ENCODE data around the gene GSTA2. TPM values are rescaled to one million over a fixed set of nuclear protein-coding genes. Genes with fewer than 3 reads are reported as not detected.
"Not testable (repeated sequence)": the region's sequence is repeated elsewhere in the genome, so short reads cannot be mapped to it uniquely, and the experiment has no call there.

Gene GSTA2
- not detected in 2 replicates for polyA plus RNA-seq (2012; rRNA removed)
- not detected in 2 replicates for polyA plus RNA-seq (2012; cell fraction: cytosol; rRNA removed)
- polyA plus RNA-seq (2012; cell fraction: nucleus; rRNA removed): not detected in 2 replicates

DNA sequence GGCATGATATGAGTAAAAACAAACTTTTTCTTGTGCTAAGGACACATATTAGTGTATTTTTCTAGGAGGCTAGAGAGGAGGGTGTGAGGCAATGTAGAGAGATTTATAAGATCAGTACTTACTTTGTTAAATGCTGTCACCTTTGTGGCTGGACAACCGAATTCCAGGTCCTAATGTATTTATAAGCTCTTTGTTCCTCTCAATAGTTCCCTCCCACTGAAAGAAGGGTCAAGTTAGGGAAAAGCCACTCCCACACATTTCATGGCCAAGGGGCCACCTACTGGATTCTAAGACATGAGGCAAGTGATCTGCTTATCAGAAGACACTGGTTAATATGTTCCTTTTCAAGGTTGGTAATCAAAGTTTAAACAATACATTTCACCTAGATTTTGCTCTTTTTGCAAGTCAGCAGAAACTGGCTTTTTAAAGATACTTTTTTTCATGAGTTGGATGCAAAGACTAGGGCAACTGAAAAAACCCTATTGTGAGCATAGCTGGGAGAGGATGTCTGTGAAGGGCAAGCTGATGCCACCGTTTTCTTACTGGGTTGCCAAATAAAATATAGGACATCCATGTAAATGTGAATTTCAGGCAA is at the start of gene GSTA2:
Gene GSTA2 (minus strand): TSS at position 154 of the 595 bp plus-strand sequence. CDS start 5,528 bp downstream, outside the sequence.
- H2AFZ ChIP-seq (ENCODE audit: low read depth); H3K4me1 ChIP-seq (ENCODE audit: control insufficient read depth in 1 of 2, insufficient read depth in 2 of 2, low read depth in 1 of 2, low read length in 1 of 2); H3F3A ChIP-seq (replicated peaks; ENCODE audit: insufficient read depth); H3K36me3 ChIP-seq (replicated peaks in 1 of 2; ENCODE audit: control insufficient read depth in 1 of 2, insufficient read depth in 2 of 2, low read length in 1 of 2); H4K20me1 ChIP-seq (ENCODE audit: insufficient read depth); H3K9me3 ChIP-seq; CTCF ChIA-PET; H3K27me3 ChIP-seq (ENCODE audit: insufficient read depth); H3K27ac ChIP-seq (ENCODE audit: low read depth in 2 of 2, low read length in 1 of 2); H3K9me2 ChIP-seq; H3K4me3 ChIP-seq (ENCODE audit: low read depth in 2 of 2, low read length in 1 of 2); H3K9ac ChIP-seq; H3K79me2 ChIP-seq (ENCODE audit: insufficient read depth); DNase-seq; POLR2A ChIA-PET; H3K4me2 ChIP-seq: not testable (repeated sequence)
- WGBS (ENCODE audit: low lambda C conversion rate): 12% methylated on average over 2 of the region's 2 CpGs

DNA sequence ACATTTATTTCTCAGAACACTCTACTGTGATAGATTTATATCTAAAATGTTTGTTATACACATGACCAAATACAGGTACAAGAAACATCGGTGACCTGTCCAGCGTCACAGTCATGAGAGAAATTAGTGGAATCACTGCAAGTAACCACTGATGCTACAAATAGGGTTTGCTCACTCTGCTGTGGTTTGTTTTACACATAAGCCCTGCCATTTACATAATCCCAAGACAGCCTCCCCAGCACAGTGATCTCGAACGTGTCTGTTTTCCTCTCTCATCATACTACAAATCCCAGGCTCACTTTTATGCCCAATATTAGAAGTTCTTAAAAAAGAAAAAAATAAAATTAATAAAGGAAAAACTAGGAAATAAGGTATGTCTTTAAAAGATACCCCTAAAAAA is 46.5 kb upstream of the GSTA2 start:
- H3K36me3 ChIP-seq (replicated peaks in 1 of 2; ENCODE audit: control insufficient read depth in 1 of 2, insufficient read depth in 2 of 2, low read length in 1 of 2); H3K9ac ChIP-seq; H3K4me1 ChIP-seq (ENCODE audit: control insufficient read depth in 1 of 2, insufficient read depth in 2 of 2, low read depth in 1 of 2, low read length in 1 of 2); H4K20me1 ChIP-seq (ENCODE audit: insufficient read depth); H3K27ac ChIP-seq (ENCODE audit: low read depth in 2 of 2, low read length in 1 of 2); H3K9me3 ChIP-seq; CTCF ChIA-PET; H3K27me3 ChIP-seq (ENCODE audit: insufficient read depth); H3K9me2 ChIP-seq; H2AFZ ChIP-seq (ENCODE audit: low read depth); H3K79me2 ChIP-seq (ENCODE audit: insufficient read depth); DNase-seq; POLR2A ChIA-PET; H3F3A ChIP-seq (replicated peaks; ENCODE audit: insufficient read depth); H3K4me3 ChIP-seq (ENCODE audit: low read depth in 2 of 2, low read length in 1 of 2); H3K4me2 ChIP-seq: not testable (repeated sequence)
- WGBS (ENCODE audit: low lambda C conversion rate): 12% methylated on average over 4 of the region's 4 CpGs

DNA sequence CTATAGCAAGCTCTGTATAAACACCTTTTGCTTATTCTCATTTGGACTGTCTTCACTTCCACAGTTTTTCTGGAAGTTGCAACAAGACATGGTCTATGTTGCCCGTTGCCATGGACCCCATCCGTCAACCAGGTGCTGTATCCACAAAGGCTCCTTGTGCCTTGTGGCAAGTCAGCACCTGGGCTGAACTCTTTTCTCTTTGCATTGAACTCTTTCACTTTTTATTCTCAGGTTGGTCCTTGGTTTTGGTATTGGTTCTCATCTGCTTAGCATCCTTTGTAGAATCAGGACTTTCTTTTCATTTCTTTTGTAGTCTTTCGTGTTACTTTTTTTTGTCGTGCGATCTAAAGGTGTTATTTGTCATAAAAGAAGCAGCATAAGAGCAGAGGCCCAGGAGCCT is 45.4 kb upstream of the GSTA2 start:
- Histone ChIP-seq H3K9me2 (no peaks in the 10 kb centered on the region), H3F3A (replicated peaks; ENCODE audit: insufficient read depth) (no peaks in the 10 kb centered on the region), H3K4me2 (no peak overlapping the region), H3K27me3 (ENCODE audit: insufficient read depth) (no peaks in the 10 kb centered on the region; the same call in 1 of the 2 replicates), H3K4me3 (ENCODE audit: low read depth in 2 of 2, low read length in 1 of 2) (no peak overlapping the region), H3K79me2 (ENCODE audit: insufficient read depth) (no peaks in the 10 kb centered on the region), H4K20me1 (ENCODE audit: insufficient read depth) (no peaks in the 10 kb centered on the region), H3K4me1 (ENCODE audit: control insufficient read depth in 1 of 2, insufficient read depth in 2 of 2, low read depth in 1 of 2, low read length in 1 of 2) (no peaks in the 10 kb centered on the region), H3K9ac (no peak overlapping the region), H2AFZ (ENCODE audit: low read depth) (no peak overlapping the region), H3K9me3 (no peaks in the 10 kb centered on the region), H3K36me3 (replicated peaks in 1 of 2; ENCODE audit: control insufficient read depth in 1 of 2, insufficient read depth in 2 of 2, low read length in 1 of 2) (no peaks in the 10 kb centered on the region), H3K27ac (ENCODE audit: low read depth in 2 of 2, low read length in 1 of 2) (no peak overlapping the region)
- CTCF ChIA-PET: no interaction called here
- TF ChIP-seq RAD21 (IDR thresholded peaks at IDR 0.05; ENCODE audit: low read length) (no peak), EZH2phosphoT487 (IDR thresholded peaks at IDR 0.05; ENCODE audit: borderline replicate concordance, low read depth) (no peak), POLR2AphosphoS5 (IDR thresholded peaks at IDR 0.05; ENCODE audit: low read depth, low read length) (no peak), TEAD4 (IDR thresholded peaks at IDR 0.05; ENCODE audit: borderline replicate concordance, insufficient read depth) (no peak), RCOR1 (IDR thresholded peaks at IDR 0.05; ENCODE audit: low read length) (no peak), GABPA (IDR thresholded peaks at IDR 0.05; ENCODE audit: low read depth) (no peak)
- TF ChIP-seq, protein P1, sequence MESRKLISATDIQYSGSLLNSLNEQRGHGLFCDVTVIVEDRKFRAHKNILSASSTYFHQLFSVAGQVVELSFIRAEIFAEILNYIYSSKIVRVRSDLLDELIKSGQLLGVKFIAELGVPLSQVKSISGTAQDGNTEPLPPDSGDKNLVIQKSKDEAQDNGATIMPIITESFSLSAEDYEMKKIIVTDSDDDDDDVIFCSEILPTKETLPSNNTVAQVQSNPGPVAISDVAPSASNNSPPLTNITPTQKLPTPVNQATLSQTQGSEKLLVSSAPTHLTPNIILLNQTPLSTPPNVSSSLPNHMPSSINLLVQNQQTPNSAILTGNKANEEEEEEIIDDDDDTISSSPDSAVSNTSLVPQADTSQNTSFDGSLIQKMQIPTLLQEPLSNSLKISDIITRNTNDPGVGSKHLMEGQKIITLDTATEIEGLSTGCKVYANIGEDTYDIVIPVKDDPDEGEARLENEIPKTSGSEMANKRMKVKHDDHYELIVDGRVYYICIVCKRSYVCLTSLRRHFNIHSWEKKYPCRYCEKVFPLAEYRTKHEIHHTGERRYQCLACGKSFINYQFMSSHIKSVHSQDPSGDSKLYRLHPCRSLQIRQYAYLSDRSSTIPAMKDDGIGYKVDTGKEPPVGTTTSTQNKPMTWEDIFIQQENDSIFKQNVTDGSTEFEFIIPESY (IDR thresholded peaks at IDR 0.05; ENCODE audit: borderline replicate concordance, low read depth): no peak
- POLR2A ChIA-PET: no interaction called here
- WGBS (ENCODE audit: low lambda C conversion rate): 50% methylated on average over 5 of the region's 5 CpGs
- DNase-seq: no peak

DNA sequence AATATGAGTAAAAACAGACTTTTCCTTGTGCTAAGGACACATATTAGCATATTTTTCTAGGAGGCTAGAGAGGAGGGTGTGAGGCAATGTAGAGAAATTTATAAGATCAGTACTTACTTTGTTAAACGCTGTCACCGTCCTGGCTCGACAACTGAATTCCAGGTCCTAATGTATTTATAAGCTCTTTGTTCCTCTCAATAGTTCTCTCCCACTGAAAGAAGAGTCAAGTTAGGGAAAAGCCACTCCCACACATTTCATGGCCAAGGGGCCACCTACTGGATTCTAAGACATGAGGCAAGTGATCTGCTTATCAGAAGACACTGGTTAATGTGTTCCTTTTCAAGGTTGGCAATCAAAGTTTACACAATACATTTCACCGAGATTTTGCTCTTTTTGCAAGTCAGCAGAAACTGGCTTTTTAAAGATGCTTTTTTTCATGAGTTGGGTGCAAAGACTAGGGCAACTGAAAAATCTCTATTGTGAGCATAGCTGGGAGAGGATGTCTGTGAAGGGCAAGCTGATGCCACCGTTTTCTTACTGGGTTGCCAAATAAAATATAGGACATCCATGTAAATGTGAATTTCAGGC is 40.5 kb upstream of the GSTA2 start, which contains the start of gene GSTA1:
Gene GSTA1 (minus strand): TSS at position 149 of the 588 bp plus-strand sequence. CDS start 4,549 bp downstream, outside the sequence.
- CTCF ChIA-PET; H3K9ac ChIP-seq; H3K4me1 ChIP-seq (ENCODE audit: control insufficient read depth in 1 of 2, insufficient read depth in 2 of 2, low read depth in 1 of 2, low read length in 1 of 2); H3F3A ChIP-seq (replicated peaks; ENCODE audit: insufficient read depth); POLR2A ChIA-PET; H2AFZ ChIP-seq (ENCODE audit: low read depth); H3K4me3 ChIP-seq (ENCODE audit: low read depth in 2 of 2, low read length in 1 of 2); H3K9me3 ChIP-seq; H3K4me2 ChIP-seq; H3K27me3 ChIP-seq (ENCODE audit: insufficient read depth); H3K36me3 ChIP-seq (replicated peaks in 1 of 2; ENCODE audit: control insufficient read depth in 1 of 2, insufficient read depth in 2 of 2, low read length in 1 of 2); H3K27ac ChIP-seq (ENCODE audit: low read depth in 2 of 2, low read length in 1 of 2); H4K20me1 ChIP-seq (ENCODE audit: insufficient read depth); H3K9me2 ChIP-seq; DNase-seq; H3K79me2 ChIP-seq (ENCODE audit: insufficient read depth): not testable (repeated sequence)
- 23% methylated on average over 5 of the region's 5 CpGs for WGBS (ENCODE audit: low lambda C conversion rate)
